HG03575 (cell line): ENCODE results near the gene NLRP5.

ENCODE experiments used
- ATAC-seq: cut with Tn5 transposase; IDR thresholded peaks from one replicate; pipeline ENCODE4 v1.9.1; 2021; ENCODE audit not compliant: unreplicated experiment, insufficient number of reproducible peaks, low FRiP score; ENCODE audit errors: extremely low read depth

The NLRP5 gene

GRCh38 chr19:56107626-56108351 lies 121.2 kb downstream of the NLRP5 start:
- no peak for ATAC-seq

DNA sequence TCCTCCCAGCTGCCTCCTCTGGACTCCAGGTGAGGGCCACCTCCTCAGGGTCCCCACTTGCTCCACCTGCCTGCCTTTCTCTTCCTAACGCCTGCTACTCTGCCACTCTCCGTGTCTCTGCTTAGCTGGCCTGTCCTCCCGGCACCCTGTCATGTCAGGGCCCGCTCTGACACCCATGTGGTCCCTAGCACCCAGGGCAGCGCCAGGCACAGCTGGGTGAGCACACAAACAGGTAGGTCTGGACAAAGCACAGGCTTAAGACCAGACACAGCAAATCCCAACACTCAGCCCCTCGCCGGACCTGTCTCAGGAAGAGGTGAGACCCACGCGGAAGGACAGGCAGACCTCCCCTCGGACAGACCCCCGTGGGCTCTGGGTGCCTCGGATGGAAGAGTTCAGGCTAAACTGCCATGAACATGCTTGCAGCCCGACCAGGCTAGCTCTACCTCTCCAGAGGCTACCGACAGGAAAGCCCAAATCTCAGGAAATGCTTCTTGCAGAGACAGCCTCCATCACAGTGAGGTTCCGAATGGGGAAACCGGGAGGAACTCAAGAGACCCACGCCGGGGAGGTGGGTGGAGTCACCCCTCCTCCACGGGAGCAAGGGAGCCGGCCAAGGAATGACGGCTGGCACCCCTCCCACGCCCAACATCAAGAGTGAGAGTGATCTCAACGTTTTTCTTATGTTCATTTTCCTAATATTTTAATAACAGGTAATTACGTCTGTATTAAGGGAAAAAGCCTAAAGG lies 122.0 kb downstream of the NLRP5 start:
- no peak for ATAC-seq

DNA sequence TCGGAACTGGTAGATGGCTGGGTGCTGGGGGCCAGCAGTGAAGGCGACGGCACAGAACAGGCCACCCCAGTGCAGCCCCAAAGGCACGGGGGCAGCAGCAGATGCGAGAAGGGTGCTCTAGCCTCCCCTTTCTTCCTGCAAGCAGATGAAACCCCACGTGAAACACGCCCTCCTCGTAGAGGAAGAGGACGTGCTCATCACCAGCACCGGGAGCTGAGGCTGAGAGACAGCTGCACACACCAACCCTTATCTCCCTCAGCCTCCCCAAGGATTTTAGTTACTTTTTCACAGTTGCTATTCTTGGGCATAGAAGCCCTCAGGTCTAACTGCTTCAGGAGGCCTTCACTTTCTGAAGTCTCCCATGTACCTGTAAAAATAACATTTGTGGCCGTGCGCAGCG lies 122.7 kb downstream of the NLRP5 start:
- no peak for ATAC-seq

- ATAC-seq = no peak
Observed at GRCh38 chr19:56110515-56111448, 124.2 kb downstream of the NLRP5 start.
